Neural cell (in vitro differentiated cells): ENCODE results near the gene CAP2.

Source experiments
- CTCF ChIP-seq: fragments of 450-650 bp; IDR thresholded peaks from 2 replicates; pipeline ENCODE4 v1.5.1; 2014; ENCODE audit warnings: antibody characterized with exemption, mild to moderate bottlenecking, moderate library complexity; ENCODE audit not compliant: poor library complexity, severe bottlenecking
- EP300 ChIP-seq: fragments of 450-650 bp; conservative IDR thresholded peaks from 2 replicates; pipeline ENCODE4 v1.6.1; 2014; ENCODE audit warnings: antibody characterized with exemption, mild to moderate bottlenecking, moderate library complexity; ENCODE audit not compliant: poor library complexity, severe bottlenecking
- EZH2 ChIP-seq: fragments of 200-600, 300-800 bp; shearing (Covaris generic), sonication (generic); IDR thresholded peaks from 2 replicates; pipeline ENCODE4 v1.6.1; 2014; ENCODE audit warnings: antibody characterized with exemption, low read length, borderline replicate concordance, mild to moderate bottlenecking; ENCODE audit not compliant: insufficient read depth, poor library complexity, severe bottlenecking
- MXI1 ChIP-seq: fragments of 450-650 bp; conservative IDR thresholded peaks from 2 replicates; pipeline ENCODE4 v1.6.1; 2014; ENCODE audit warnings: antibody characterized with exemption, mild to moderate bottlenecking; ENCODE audit not compliant: poor library complexity, severe bottlenecking
- POLR2AphosphoS5 ChIP-seq: IDR thresholded peaks from 2 replicates; pipeline ENCODE4 v1.6.1; 2012
- RAD21 ChIP-seq: fragments of 450-650 bp; conservative IDR thresholded peaks from 2 replicates; pipeline ENCODE4 v1.6.1; 2014; ENCODE audit warnings: antibody characterized with exemption, mild to moderate bottlenecking, moderate library complexity
- REST ChIP-seq: IDR thresholded peaks from 2 replicates; pipeline ENCODE4 v1.6.1; 2012; ENCODE audit warnings: borderline replicate concordance
- SMC3 ChIP-seq: fragments of 450-650 bp; conservative IDR thresholded peaks from 2 replicates; pipeline ENCODE4 v1.6.1; 2014; ENCODE audit warnings: antibody characterized with exemption, mild to moderate bottlenecking, moderate library complexity; ENCODE audit not compliant: poor library complexity
- TAF1 ChIP-seq: IDR thresholded peaks from 2 replicates; pipeline ENCODE4 v1.6.1; 2012; ENCODE audit warnings: low read depth

DNA sequence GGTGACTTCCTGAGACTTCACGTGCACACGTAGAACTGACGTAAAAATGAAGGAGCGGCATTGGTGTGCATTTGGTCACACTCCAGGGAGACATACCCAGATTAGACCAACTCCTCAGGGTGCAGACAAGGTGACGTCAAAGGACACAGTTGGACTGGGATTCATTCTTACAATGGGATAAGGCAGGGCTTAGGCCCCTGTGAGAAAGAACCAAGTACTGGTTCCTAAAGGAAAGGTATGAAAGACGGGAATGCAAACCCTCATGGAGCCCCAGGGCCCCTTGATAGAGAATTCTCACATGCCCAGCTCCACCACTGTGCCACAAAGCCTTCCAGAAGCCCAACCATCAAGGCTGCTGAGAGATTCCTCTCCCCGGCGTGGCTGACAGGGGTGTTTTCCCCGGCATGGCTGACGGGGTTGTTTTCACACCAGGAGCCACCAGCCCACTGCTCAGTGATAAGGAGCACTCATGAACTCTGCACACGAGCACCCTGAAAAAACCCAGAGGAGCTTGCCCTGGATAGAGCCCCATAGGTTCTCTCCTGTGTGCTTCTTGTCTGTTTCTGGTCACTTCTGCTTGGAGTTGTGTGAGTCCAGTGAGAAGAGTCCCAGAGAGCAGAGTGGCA is 90.1 kb downstream of the CAP2 start:
- TF ChIP-seq CTCF = no peak
- no peak for TF ChIP-seq POLR2AphosphoS5
- TF ChIP-seq EP300 = no peak
- no peak for TF ChIP-seq SMC3
- TF ChIP-seq REST = no peak
- TF ChIP-seq RAD21 = no peak
- no peak for TF ChIP-seq TAF1
- TF ChIP-seq EZH2 = no peak
- TF ChIP-seq MXI1 = no peak
